Measurements from ENCODE around the gene IFI27L1. TPM values are rescaled to one million over a fixed set of nuclear protein-coding genes. Genes with fewer than 3 reads are reported as not detected.

IFI27L1 gene
- total RNA-seq, 2 donors from 2014 or later = 11.1 to 138 TPM

DNA sequence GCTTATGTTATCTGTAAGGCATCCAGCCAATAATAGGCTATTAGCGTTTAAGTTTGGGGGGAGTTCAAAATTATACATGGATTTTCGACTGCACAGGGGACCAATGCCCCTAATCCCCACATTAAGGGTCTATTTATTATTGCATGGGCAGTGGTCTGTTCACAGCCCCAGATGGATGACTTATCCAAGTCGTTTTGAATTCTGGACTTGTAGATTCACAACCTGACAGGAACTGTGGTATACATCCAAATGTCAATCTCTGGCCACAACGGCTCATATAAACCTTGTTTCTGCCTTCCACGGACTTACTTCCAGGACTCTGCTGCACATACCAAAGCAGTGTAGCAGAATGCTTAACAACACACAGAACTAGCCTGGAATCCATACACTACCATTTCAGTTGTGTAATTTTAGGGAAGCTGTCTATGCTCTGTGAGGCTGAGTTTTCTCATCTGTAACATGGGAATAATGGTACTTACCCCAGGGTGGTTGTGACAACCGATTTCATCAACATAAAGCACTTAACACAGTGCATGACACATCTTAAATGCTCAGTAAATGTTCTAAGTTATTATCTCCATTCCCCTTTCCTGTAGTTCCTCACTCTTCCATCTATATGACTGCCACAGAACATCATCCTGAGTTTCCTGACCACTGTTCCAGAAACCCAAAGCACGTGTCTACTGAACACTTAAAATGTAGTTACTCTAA is 3.8 kb upstream of the IFI27L1 start:
- no peak for DNase-seq (ENCODE audit: low spot score)
- peaks cover 16% of the 10 kb centered on the region for H3K4me1 ChIP-seq (replicated peaks)
- TF ChIP-seq POLR2AphosphoS5 (IDR thresholded peaks at IDR 0.05) (no peak), POLR2A (IDR thresholded peaks at IDR 0.05) (no peak)
- TF ChIP-seq, protein P1, sequence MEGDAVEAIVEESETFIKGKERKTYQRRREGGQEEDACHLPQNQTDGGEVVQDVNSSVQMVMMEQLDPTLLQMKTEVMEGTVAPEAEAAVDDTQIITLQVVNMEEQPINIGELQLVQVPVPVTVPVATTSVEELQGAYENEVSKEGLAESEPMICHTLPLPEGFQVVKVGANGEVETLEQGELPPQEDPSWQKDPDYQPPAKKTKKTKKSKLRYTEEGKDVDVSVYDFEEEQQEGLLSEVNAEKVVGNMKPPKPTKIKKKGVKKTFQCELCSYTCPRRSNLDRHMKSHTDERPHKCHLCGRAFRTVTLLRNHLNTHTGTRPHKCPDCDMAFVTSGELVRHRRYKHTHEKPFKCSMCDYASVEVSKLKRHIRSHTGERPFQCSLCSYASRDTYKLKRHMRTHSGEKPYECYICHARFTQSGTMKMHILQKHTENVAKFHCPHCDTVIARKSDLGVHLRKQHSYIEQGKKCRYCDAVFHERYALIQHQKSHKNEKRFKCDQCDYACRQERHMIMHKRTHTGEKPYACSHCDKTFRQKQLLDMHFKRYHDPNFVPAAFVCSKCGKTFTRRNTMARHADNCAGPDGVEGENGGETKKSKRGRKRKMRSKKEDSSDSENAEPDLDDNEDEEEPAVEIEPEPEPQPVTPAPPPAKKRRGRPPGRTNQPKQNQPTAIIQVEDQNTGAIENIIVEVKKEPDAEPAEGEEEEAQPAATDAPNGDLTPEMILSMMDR (IDR thresholded peaks at IDR 0.05) = no peak
- H3K9me3 ChIP-seq = no peaks in the 10 kb centered on the region
- no peak overlapping the region for H3K27ac ChIP-seq
- H3K4me3 ChIP-seq = peak overlapping the region in 1 of 2 donors; percentile 2
- 65% methylated on average over 7 of the region's 7 CpGs for WGBS
- intact Hi-C loops (cut with DNase I) = no loop called here
- no peaks in the 10 kb centered on the region for H3K36me3 ChIP-seq
- H3K27me3 ChIP-seq (replicated peaks; ENCODE audit: insufficient read depth) = no peaks in the 10 kb centered on the region

DNA sequence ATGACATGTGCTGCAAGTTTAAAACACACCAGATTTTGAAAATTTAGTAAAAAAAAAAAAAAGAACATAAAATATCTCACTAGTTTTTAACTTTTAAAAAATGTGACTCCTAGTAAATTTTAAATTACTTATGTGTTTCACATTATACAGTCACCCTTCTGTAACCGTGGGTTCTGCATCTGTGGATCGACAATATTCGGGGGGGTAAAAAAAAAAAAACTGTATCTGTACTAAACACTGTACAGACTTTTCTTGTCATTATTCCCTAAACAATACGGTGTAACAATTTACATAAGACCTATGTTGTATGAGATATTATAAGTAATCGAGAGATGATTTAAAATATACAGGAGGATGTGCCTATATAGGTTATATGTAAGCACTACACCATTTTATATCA is 3.3 kb upstream of the IFI27L1 start:
- no peak for DNase-seq (ENCODE audit: low spot score)
- intact Hi-C loops (cut with DNase I) = no loop called here
- 86% methylated on average over 5 of the region's 5 CpGs for WGBS
- no peak overlapping the region for H3K27ac ChIP-seq
- peaks cover 16% of the 10 kb centered on the region for H3K4me1 ChIP-seq (replicated peaks)
- H3K36me3 ChIP-seq = no peaks in the 10 kb centered on the region
- no peaks in the 10 kb centered on the region for H3K9me3 ChIP-seq
- no peaks in the 10 kb centered on the region for H3K27me3 ChIP-seq (replicated peaks; ENCODE audit: insufficient read depth)
- no peak for TF ChIP-seq POLR2A (IDR thresholded peaks at IDR 0.05)
- no peak for TF ChIP-seq POLR2AphosphoS5 (IDR thresholded peaks at IDR 0.05)
- TF ChIP-seq, protein P1 (IDR thresholded peaks at IDR 0.05) = no peak
- peak overlapping the region in 1 of 2 donors; percentile 93 for H3K4me3 ChIP-seq

DNA sequence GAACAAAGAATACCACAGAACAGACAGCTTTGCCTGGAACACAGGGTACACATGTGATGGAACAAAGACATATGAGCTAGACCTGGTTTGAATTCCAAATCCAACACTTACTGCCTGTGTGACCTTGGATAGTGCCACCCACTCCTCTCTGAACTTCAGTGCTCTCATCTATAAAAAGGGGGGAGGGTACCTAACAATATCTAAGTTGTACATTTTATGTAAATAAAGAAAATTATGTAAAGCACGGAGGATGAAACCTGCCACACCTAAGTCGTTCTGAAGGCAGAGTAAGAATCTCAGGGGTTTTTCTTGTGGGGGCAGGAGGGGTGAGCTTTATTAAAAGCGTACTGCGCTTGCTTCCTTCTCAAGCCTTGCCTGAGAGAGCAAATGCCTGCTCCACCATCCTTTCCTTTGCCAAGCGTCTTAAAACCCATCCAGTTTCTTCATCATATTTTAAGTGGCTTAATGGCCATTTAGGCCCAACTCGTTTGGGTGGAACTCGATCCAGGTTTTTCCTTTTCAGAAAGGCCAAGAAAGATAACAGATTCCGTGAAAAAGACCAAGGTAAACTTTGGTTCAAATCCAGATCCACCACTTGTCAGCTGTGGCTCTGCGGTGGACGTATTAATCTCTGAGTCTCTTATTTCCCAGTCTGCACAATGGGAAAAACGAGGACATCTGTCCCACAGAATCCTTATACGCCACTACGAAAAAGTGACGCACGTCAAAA is 1.1 kb upstream of the IFI27L1 start:
- WGBS = 2% methylated on average over 15 of the region's 15 CpGs
- no peak for DNase-seq (ENCODE audit: low spot score)
- H3K4me1 ChIP-seq (replicated peaks) = peaks cover 16% of the 10 kb centered on the region
- TF ChIP-seq POLR2A (IDR thresholded peaks at IDR 0.05) (no peak), POLR2AphosphoS5 (IDR thresholded peaks at IDR 0.05) (no peak)
- TF ChIP-seq, protein P1 (IDR thresholded peaks at IDR 0.05) = no peak
- H3K36me3 ChIP-seq = no peaks in the 10 kb centered on the region
- peak overlapping the region; percentile 93 to 96 for H3K4me3 ChIP-seq
- intact Hi-C loops (cut with DNase I) = loop anchor here (5.0 kb wide), 1 partner anchor 47 kb away; the partner anchor contains the start of gene IFI27L2
- peak overlapping the region; percentile 87 to 88 for H3K27ac ChIP-seq
- no peaks in the 10 kb centered on the region for H3K27me3 ChIP-seq (replicated peaks; ENCODE audit: insufficient read depth)
- H3K9me3 ChIP-seq = no peaks in the 10 kb centered on the region

DNA sequence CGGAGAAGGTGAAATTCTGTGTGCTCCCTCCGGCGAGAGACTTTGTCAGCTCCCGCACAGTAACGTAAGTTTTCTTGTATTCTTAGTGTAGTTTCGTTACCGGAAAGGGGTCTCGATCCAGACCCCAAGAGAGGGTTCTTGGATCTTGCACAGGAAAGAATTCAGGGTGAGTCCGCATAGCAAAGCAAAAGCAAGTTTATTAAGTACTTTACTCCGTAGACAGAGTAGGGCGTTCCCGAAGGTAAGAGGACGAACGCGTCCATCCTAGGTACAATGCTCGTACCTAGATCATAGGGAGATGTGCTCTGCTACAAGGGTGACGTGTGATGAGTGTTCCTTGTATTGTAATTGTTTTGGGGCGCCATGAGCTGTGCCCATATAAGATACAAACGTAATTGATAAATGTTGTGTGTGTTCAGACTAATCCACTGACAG is 293 bp downstream of the IFI27L1 start:
- Histone ChIP-seq H3K27me3 (replicated peaks; ENCODE audit: insufficient read depth) (no peaks in the 10 kb centered on the region), H3K36me3 (no peaks in the 10 kb centered on the region), H3K4me1 (replicated peaks) (peaks cover 16% of the 10 kb centered on the region), H3K9me3 (no peaks in the 10 kb centered on the region), H3K4me3 (peak overlapping the region; percentile 93 to 96), H3K27ac (peak overlapping the region; percentile 87 to 88)
- intact Hi-C loops (cut with DNase I) = loop anchor here (5.0 kb wide), 1 partner anchor 46 kb away; the partner anchor contains the start of gene IFI27L2
- peak; percentile 10 for DNase-seq (ENCODE audit: low spot score)
- TF ChIP-seq POLR2AphosphoS5 (IDR thresholded peaks at IDR 0.05) (no peak), POLR2A (IDR thresholded peaks at IDR 0.05) (no peak)
- TF ChIP-seq, protein P1 (IDR thresholded peaks at IDR 0.05) = no peak
- WGBS = under 1% methylated on average over 19 of the region's 19 CpGs
